ENCODE data around the gene RP9.

RP9 gene

DNA sequence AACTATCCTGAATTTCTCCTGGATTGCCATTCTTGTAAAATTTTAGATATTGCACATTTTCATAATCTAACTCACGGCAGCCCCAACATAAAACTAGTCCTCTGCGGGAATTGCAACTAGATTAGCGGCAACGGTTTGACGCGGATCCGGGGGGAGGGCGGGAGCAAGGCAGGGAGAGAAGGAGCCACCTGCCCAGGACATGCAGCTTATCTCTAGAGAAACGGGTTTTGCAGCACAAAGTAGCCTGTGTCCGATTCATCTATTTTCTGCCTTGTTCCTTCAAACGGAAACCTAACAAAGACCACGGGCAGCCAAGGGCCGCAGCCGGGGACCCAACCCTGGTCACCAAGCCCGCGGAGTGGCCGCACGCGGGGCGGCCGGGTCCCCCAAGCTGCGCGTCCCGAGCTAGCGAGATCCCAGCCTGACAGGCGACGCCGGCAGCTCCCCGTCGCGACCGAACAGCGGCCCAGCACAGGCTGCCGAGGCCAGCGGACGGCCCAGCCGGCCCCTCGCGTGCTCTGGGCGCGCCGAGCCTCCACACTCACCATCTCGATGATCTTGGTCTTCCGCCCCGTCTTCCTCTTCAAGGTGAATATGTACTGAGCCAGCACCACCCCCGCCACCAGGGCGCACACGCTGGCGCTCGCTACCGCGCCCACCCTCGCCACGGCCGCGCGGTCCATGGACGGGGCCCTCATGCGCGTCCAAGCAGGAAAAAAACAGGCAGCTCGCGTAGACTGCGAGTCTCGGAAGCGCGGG is 47.0 kb downstream of the RP9 start, which contains the start of gene NT5C3A:
NT5C3A (minus strand) TSS at position 754 of the 759 bp plus-strand sequence; CDS start at position 683, 71 bp downstream.
- FAIRE-seq, result no peak

GRCh38 chr7:33061282-33061937 is 47.8 kb downstream of the RP9 start:
- no peak for FAIRE-seq

- no peak for FAIRE-seq
Measured at GRCh38 chr7:33059635-33060034, 49.6 kb downstream of the RP9 start.

DNA sequence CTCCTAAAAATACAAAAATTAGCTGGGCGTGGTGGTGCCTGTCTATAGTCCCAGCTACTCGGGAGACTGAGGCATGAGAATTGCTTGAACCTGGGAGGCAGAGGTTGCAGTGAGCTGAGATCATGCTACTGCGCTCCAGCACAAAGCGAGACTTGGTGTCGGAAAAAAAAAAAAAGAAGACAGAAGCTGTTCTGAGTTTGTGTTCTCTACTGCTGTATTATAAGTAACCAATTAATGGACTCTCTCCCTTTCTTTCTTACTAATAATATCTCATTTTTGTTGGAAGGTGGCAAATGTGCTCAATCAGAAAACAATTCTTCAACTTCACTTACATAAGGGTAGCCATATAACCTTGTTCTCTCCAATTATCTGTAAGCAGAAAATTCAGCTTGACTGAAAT is 54.0 kb downstream of the RP9 start:
- no peak for FAIRE-seq

GRCh38 chr7:33054261-33054964 is 54.8 kb downstream of the RP9 start:
- FAIRE-seq, result no peak

DNA sequence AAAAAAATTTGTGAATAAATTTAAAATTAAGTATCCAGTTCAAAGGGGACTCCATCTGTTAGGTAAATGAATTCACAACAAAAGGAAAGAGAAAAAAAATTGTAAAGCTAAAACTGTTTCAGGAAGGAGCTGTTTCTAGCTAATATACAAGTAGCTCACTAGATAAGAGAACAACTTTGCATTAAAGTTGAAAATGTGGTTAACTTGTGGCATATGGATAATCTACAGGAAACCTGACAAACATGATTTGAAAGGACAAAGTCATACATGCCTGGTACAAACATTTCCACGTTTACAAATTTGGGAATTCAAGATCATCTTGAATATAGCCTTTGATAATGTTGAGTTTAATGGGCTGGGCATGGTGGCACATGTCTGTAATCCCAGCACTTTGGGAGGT is 55.5 kb downstream of the RP9 start:
- no peak for FAIRE-seq

GRCh38 chr7:33050535-33051318 is 58.5 kb downstream of the RP9 start:
- FAIRE-seq, result peak; percentile 89

GRCh38 chr7:33048704-33049103 is 60.5 kb downstream of the RP9 start:
- FAIRE-seq, result no peak

DNA sequence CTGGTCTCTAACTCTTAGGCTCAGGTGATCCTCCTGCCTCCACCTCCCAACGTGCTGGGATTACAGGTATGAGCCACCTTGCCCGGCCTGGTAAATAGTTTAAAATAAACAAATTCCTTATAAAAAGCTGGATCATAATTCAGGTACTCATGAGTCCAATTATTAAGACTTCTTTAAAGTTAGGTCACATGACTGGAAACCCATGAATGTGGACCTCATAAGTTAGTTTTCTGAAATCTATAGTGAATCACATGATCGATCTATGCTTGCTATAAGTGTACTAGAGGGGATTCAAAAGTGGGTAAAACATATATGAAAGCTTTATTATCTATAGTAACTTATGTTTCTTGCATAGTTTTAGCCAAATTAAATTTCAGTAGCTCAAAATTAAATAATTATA is 60.9 kb downstream of the RP9 start:
- FAIRE-seq, result no peak

- no peak for FAIRE-seq
Measured at GRCh38 chr7:33044986-33045385, 64.2 kb downstream of the RP9 start.
